Endometrial microvascular endothelial cells (primary cell): ENCODE data around the gene SCTR. TPM values are rescaled to one million over a fixed set of nuclear protein-coding genes. Genes with fewer than 3 reads are reported as not detected.

ENCODE experiments used
- in situ Hi-C: cut with HindIII; loops from 2 replicates; pipeline ENCODE4 v1.10.0; 2017; ENCODE audit warnings: low sequenced_read_pairs, low pct_unique_long_range_greater_than_20kb; ENCODE audit errors: inconsistent ontology term
- total RNA-seq: library from RNA; depleted of rRNA; stranded (reverse); fragments of >200 nt; gene quantifications from one replicate; pipeline ENCODE4 v1.2.3, GENCODE V29; 2015; ENCODE audit errors: inconsistent ontology term

SCTR gene
- total RNA-seq, 1 donor from 2014 or later, result not detected

- in situ Hi-C loops, result no loop called here
These were observed 88.4 kb downstream of the SCTR start for GRCh38 chr2:119435953-119436297.

DNA sequence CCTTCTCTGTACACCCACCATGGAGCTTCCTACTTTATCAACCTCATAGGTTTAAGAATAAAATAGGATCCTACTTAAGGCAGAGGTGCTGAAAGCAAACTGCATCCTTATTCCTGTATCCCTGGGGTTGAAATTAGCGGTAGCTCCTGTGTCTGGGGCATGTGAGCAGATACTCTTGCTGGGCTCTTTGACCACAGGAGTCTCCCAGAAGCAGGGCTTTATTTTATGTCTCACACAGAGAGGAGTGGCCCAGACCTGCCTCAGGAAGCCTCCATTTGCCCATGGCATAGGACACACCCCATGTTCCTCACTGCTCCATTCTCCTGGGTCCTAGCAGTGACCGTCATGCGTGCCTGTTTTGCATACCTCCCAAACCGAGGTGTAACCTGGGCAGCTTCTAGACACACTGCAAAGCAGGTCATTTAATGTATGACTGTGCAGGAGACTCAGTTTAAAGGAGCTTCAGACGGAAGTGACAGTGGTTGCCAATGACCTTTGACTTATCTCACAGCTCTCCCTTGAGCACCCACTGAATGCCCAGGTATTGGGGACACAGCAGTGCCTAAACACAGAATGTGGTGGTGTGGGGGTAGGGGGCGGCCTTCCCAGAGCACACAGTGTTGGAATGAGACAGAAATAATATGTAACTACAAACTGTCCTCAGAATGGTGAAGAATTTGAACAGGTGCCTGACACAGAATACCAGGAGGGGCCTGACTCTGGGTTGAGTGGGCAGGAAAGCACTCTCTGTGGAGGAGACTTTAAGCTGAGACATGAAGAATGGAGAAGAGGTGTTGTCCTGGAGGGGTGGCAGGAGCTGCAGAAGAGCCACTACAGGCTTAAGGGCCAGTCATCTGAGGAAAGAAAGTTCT, 89.0 kb downstream of the SCTR start:
- in situ Hi-C loops, result no loop called here

GRCh38 chr2:119434664-119435063, 89.6 kb downstream of the SCTR start:
- in situ Hi-C loops, result no loop called here

GRCh38 chr2:119433636-119434327, 90.5 kb downstream of the SCTR start:
- in situ Hi-C loops, result no loop called here

- in situ Hi-C loops, result no loop called here
These were observed 91.3 kb downstream of the SCTR start for GRCh38 chr2:119432851-119433522.

GRCh38 chr2:119431976-119432850, 92.1 kb downstream of the SCTR start:
- in situ Hi-C loops, result no loop called here

DNA sequence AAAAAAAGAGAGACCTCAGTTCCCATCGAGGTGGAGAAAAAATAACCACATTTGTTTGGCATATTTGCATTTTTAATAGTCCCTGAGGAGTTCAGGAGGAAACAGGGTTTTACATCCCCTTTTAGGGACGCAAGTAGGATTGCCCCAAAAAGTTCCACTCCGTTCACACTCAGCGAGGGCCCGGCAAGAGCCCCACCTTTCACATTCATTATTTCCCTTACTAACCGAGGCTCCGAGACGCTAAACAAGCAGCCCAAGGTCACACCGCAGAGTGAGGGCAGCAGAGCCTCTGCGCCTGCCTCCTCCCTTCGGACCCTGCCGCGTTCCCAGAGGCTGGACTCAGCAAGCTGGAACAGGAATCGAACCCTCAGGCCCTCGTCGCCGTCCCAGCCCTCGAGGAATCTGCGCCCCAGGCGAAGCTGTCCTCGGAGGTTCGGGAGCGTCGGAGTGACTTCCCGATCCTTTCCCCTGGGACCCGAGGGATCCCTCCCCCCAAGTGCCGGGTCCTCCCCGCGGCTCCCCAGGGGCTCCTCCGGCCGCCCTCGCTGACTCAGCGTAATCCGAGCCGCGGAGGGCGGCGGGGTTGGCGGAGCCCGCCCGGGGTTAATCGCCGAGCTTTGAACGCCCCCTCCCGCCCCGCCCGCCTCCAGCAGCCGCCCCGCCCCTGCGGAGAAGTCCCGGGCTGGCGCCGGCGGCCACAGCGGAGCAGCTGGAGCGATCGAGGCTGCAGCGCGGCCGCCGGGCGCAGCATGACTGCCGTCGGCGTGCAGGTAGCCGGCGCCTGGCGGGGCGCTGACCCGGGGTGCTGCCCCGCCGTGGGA, 92.9 kb downstream of the SCTR start, which contains the start of gene TMEM37:
Gene TMEM37 (plus strand): TSS at position 700 of the 821 bp plus-strand sequence. CDS start 50 bp downstream, at position 750.
- in situ Hi-C loops, result no loop called here

GRCh38 chr2:119430023-119430498, 94.2 kb downstream of the SCTR start:
- in situ Hi-C loops, result no loop called here

DNA sequence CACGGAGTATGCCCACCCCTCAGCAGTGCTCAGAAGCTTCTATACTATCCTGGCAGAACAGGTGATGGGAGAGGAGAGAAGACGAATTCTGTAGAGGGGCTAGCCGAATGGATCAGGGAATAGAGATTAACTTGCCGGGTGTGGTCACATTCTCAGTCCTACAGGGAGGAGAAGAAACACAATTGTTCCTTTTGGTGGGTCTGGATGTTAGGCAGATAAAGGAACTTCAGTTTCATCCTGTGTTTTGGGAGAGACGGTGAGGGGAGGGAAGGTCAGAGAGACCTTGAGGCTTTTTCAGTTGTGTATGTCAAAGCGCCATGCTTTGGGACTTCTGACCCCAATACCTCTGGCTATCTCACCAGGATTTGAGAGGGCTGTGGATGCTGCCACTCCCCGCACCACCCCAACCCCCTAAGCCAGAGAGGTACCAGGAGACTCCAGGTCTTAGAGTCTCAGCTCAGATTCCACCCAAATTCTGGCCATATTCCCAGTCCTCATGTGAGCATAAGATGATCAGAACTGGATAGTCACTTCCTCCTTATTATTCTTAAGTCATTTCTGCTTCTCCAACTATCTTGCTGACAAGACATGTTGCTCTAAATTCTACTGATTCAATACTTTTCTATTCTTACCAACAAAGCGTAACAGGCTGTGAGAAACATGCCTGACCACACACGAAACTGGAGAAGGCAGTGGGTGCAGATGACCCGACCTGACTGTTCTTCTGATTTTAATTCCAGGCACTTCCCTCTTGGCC, 94.9 kb downstream of the SCTR start:
- in situ Hi-C loops, result no loop called here

DNA sequence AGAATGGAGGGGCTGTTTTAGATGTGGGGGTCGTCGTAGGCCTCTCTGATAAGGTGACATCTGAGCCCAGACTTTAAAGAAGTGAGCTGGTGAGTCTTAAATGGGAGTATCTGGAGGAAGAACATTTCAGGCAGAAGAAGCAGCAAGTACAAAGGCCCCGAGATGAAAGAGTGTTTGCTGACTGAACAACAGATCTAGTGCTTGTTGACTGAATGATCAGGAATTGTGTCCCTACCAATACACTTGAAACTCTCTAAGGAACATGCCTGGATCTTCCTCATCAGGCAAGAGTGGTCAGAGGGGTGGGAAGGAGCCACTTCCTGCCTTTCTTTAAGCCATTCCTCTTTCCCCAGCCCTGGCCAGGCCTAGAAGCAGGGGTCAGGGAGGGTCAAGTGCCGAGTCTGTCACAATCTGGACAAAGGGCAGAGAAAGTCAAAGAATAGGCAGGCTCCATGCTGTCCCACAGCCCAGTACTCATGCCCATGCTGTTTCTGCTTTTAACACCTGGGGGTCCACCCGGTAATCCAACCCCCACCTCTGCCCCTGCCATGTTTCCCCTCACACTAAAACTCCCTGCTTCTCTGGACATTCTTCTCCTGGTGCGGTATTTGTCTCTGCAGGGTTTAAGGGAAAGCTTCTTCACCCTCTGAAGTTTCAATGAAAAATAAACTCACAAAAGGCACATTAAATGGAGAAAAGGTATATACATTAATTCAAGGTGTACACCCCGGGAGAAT, 95.6 kb downstream of the SCTR start:
- in situ Hi-C loops, result no loop called here

GRCh38 chr2:119427756-119428155, 96.5 kb downstream of the SCTR start:
- in situ Hi-C loops, result no loop called here

GRCh38 chr2:119426801-119427395, 97.4 kb downstream of the SCTR start:
- in situ Hi-C loops, result no loop called here

DNA sequence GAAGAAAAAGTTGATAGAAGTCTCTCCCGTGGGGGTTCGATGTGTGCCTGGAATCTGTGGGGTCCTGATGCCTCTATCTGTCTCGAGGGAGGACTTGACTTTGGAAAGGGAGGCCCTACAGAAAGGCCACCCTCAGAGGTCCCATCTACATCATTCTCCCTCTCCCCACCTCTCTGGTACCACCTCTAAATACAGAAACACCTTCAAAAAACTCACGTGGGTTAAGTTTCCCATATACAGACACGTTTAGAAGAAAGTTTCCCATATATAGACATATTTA, 97.9 kb downstream of the SCTR start:
- in situ Hi-C loops, result no loop called here

- in situ Hi-C loops, result no loop called here
These were observed 98.5 kb downstream of the SCTR start for GRCh38 chr2:119425620-119426395.

GRCh38 chr2:119425119-119425405, 99.2 kb downstream of the SCTR start:
- in situ Hi-C loops, result no loop called here
